C1 segment of cervical spinal cord (tissue), 14 donors: ENCODE data around the gene GALNT9.

Experiments
- DNase-seq, 14 donors: peaks; one replicate each; lab custom pipeline; 2025; lab: John Stamatoyannopoulos, UW

Gene GALNT9

DNA sequence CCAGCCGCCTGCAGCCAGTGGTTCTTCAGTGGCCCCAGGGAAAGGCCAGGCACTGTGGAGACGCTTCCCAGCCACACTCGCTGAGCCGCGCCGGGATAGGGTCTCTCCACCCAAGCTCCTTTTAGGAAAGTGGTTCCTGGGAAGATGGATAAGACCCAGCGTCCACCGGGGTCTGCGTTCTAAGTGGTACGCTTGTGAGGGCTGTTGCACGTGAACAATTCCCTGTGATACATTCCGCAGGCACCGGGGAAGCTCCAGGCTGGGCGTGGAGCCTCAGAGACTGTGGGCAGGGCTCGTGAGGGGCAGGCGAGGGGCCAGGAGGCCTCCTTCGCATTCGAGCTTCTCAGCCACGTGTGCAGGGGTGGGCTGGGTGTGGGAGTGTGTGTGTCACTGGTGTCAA, 48.4 kb downstream of the GALNT9 start:
- DNase-seq, result no peak

GRCh38 chr12:132280406-132280805, 49.0 kb downstream of the GALNT9 start:
- no peak for DNase-seq

DNA sequence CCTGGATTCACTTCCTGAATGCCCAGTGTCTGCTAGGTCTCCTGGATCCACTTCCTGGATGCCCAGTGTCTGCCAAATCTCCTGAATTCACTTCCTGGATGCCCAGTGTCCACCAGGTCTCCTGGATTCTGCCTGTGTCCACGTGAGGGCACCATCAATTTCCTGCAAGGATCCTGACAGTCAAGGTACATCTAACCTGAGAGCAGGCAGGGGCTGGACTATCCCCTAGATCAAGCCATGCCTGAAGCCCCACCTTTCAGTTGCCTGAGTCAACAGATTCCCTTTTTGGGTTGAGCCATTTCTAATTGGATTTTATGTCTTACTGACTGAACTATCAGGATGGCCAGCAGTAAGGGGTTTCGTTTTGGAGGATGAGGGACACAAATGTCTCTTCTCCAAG, 49.5 kb downstream of the GALNT9 start:
- DNase-seq, result no peak

- DNase-seq, result peak in 1 of 14 donors; percentile 88
These were observed 50.1 kb downstream of the GALNT9 start for GRCh38 chr12:132279184-132279889.

- DNase-seq, result no peak
These were observed 50.8 kb downstream of the GALNT9 start for GRCh38 chr12:132278401-132279183.

- no peak for DNase-seq
These were observed 51.4 kb downstream of the GALNT9 start for GRCh38 chr12:132277949-132278348.

- DNase-seq, result no peak
These were observed 51.9 kb downstream of the GALNT9 start for GRCh38 chr12:132277374-132277941.

GRCh38 chr12:132276827-132277373, 52.5 kb downstream of the GALNT9 start:
- no peak for DNase-seq

DNA sequence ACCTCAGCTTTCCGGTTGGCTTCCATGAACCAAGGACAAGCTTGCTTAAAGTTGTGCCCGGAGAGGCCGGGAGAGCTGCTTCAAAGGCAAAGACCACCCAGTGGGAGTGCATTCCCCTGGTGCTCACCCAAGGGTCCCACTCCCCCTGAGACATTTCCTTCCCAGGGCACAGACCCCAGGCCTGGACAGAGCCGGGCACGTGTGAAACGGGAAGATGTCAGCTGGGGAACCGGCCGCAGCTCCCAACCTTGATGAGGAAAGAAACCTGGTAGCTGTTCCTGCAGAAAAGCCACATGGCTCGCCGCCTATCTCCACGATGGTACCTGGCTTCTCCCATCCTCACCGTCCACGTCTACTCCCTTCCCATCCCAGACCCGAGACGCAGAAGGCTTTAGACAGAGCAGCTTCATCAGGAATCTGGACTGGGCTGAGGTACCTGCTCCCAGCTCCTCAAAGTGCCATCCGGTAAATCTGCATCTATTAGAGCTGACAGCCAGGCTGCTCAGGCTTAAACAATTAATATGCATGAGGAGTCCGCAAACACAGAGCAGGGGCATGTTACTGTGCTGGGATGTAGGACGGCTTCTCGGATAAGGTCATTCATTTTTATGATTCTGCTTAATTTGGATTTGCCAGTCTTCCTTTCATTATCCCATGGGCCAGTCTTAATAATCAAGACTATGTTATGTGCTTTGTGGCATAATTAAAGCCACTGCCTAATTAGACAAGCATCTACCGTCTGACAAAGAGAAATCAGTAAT, 53.1 kb downstream of the GALNT9 start:
- peak in 1 of 14 donors; percentile 74 for DNase-seq

GRCh38 chr12:132275631-132276030, 53.8 kb downstream of the GALNT9 start:
- no peak for DNase-seq

DNA sequence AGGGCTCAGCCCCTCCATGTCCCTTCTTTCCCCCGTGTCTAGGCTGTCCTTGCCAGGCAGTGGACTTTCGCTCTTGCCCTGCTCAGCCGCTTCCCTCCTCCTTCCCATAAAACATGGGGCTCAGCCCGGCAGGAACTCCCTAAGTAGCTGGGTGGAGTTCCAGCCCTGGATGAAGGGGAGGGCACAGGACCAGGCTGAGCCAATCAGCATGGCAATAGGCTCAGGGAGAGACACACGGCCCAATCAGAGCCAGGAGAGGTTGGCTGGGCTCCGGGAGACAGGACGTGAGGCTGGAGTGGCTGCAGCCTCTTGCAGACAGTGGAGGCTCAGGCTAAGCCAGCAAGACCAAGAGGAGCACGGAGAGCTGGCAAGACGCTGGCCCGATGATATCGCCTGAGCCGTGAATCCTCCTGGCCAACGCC, 54.3 kb downstream of the GALNT9 start:
- peak in 3 of 14 donors; percentile 19 to 98 (median 47) for DNase-seq

DNA sequence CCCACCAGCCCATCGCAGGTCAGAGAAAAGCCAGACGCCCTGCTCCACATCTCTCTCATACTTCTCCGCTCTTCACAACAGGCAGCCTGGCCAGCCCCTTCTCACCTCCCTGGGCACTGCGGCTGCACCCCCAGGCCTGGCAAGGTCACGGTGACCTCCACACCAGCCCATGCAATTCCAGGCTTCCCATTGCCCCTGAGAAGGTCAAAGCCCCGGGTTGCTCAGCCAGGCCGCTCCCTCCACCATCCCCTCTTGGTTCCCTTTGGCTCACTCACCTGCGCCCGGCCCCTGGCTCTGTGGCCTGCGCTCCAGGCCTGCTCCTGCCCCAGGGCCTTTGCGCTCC, 55.4 kb downstream of the GALNT9 start:
- DNase-seq, result no peak

DNA sequence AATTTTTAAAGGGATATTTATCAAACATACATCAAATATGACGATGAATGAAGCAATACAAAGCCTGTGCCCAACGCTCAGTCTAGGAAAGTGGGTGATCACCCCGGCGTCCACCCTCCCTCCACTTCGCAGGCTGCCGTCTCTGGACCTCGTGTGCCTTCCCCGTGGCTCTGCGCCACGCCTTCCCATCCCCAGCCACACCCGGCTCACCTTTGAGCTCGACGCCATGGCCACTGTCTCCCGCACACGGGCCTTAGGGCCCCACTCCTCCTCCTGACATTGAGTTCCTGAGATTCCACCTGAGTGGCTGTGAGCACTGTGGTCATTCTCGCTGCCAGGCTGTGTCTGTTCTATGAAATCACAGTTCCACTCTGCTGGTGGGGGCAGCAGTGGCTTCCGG, 56.7 kb downstream of the GALNT9 start:
- no peak for DNase-seq

GRCh38 chr12:132271755-132272092, 57.7 kb downstream of the GALNT9 start:
- no peak for DNase-seq

DNA sequence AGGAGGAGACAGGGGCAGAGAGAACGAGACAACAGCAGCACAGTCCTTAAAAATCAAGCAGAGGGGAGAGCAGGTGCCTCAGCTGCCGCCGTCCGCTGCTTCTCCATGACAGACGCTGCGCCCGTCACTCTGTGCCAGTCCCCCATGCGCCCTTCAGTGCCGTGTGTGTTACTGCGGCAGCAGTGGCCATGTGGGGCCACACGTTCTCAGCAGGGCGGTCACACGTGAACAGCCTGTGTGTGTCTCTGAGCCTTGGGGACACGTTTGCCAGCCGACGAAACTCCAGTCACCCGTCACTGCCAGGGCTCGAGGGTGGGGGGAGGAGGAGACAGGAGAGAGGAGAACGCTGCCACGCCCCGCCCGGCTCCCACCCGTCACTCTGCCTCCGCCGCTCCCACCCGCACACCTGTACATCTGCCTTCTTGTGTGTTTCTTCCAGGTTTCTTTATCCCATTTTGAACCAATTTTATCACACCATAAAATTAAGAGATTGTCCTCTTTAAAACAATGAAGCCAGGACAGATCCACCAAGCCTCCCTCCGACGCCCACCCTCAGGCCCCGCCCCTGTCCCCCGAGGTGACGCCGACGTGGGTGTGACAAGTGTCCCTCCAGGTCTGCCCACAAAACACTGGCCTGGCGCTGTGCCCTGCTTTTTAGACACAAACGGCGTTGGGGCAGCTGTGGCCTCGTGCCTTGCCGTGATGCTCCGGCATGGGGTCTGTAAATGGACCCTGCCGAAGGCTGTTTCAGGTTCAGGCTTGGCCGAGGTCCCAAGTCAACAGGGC, 58.2 kb downstream of the GALNT9 start:
- no peak for DNase-seq

- no peak for DNase-seq
These were observed 58.9 kb downstream of the GALNT9 start for GRCh38 chr12:132270516-132270915.

DNA sequence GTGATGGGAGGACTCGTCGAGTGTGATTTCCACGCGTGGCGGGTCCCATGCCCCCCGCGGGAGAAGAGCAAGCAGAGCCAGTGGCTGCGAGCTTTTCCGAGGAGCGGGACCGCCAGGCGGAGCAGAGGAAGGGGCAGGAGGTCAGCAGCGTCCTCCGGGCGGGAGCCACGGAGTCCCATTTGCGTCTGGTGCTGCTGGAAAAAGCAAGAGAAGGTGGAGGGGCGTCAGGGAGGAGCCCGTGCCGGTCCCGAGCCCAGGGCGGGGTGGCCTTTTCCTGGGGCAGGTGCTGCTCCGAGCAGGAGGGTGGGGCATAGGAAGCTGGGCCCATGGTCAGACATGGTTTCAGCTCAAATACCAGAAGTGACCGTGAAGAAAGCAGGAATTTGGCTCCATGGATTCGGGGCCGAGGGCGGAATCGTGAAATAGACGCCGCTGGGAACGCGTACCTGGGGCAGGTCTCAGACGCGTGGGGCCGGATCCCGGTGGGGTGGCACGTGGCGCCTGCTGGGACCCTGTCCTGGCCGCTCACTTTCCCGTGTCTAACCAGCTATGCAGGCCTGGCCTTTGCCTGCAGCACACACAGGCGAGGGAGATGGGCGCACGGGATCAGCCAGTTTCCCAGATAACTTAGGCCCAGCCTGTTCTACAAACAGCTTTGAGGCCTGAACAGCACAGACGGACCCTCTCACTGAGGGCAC, 60.0 kb downstream of the GALNT9 start:
- DNase-seq, result no peak

- no peak for DNase-seq
These were observed 60.7 kb downstream of the GALNT9 start for GRCh38 chr12:132268674-132269073.

- DNase-seq, result no peak
These were observed 61.5 kb downstream of the GALNT9 start for GRCh38 chr12:132267873-132268272.

DNA sequence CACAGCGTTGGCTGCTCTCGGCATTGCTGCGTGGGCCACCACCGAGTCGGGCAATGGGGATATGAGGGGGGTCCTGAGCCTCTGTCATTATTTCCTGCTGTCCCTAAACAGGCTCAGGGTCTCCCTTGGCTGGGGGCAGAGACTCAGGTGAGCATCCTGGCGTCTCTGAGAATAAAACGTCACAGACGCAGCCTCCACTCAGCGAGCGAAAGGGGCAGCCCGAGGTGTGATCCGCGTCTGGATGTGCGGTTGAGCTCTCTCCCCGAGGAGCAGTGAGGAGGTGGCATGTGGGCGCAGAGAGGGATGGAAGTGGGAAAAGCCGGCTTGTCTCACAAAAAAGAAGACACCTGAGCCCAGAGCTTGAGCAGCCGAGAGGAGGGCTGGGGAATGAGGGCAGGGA, 62.6 kb downstream of the GALNT9 start:
- DNase-seq, result no peak

GRCh38 chr12:132266370-132266769, 63.0 kb downstream of the GALNT9 start:
- no peak for DNase-seq
